NCI-H2196 treated with DMSO at 0.1 percent for 48 hours (cell line): Measurements from ENCODE around the gene TNFSF13.
"Not testable (repeated sequence)": the region's sequence is repeated elsewhere in the genome, so short reads cannot be mapped to it uniquely, and the experiment has no call there.

Experiments
- DNase-seq: peaks from one replicate; lab custom pipeline; 2025; ENCODE audit not compliant: unreplicated experiment; lab: John Stamatoyannopoulos, UW

Gene TNFSF13

DNA sequence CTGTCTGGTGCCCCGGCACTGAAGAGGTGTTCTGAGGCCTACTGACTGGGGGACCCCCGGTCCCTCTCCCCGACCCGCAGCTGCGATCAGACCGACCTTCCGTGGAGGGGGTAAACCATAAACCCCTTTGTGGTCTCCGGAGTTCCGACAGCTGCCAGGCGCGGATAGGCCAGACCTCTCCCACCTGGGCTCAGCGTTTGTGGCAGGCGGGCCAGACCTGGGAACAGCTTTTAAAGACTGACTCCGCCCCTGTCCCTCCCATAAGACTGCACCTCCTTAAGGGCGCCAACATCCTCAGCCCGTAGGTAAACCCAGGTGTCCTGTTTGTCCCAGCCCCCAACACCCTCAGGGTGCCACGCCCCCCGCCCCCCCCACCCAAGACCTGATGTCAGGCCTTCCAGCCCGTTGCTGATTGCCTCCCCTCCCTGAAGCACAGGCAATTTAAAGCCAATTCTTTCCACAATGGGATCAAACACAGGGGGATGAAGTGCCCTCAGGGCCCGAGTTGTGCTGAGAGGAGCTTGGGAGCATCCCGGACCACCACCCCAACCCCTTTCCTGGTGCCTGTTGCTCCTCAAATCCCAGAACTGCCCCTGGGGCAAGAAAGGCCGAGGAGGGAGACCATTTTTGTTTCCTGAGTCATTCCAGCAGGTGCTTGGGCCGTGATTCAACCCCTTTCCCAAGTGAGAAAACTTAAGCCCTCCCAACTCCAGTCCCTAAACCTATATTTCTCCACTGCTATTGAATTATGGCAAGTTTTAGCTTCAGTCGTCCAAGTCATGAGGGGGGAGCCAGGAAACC is 31.5 kb downstream of the TNFSF13 start, which contains the start of gene SOX15:
Gene SOX15, minus strand, starts transcription at position 204 of the 801 bp plus-strand sequence. CDS start 418 bp downstream, outside the sequence.
- DNase-seq, result no peak

- DNase-seq, result no peak
Observed at GRCh38 chr17:7590743-7591142, 32.2 kb downstream of the TNFSF13 start.

- no peak for DNase-seq
Observed at GRCh38 chr17:7591596-7591995, 33.0 kb downstream of the TNFSF13 start.

- no peak for DNase-seq
Observed at GRCh38 chr17:7592422-7593021, 34.0 kb downstream of the TNFSF13 start.

- no peak for DNase-seq
Observed at GRCh38 chr17:7593296-7593695, 34.7 kb downstream of the TNFSF13 start.

DNA sequence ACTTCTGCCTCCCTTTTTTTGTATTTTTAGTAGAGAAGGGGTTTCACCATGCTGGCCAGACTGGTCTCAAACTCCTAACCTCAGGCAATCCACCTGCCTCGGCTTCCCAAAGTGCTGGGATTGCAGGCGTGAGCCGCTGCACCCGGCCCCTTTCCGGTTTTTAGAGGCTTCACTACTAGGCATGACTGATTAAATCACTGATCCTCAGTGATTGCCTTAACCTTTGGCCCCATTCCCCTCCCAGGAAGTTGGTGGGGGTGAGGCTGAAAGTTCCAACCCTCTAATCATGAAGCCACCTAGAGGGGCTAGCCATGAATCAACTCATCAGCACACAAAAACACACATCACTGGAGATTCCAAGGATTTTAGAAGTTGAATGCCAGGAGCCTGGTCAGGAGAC is 39.0 kb downstream of the TNFSF13 start:
- DNase-seq, result not testable (repeated sequence)

GRCh38 chr17:7606280-7606679 is 47.7 kb downstream of the TNFSF13 start:
- DNase-seq, result no peak

GRCh38 chr17:7610641-7611040 is 52.1 kb downstream of the TNFSF13 start:
- DNase-seq, result no peak
